Hepatocyte (in vitro differentiated cells): Measurements from ENCODE around the gene FRMPD3.

Experiments used
- EZH2 ChIP-seq: fragments of 200-600 bp; sonication (generic); IDR thresholded peaks from 2 replicates; pipeline ENCODE4 v1.6.1; 2016; ENCODE audit warnings: antibody characterized with exemption, mild to moderate bottlenecking, borderline replicate concordance
- TF ChIP-seq, protein P1 (sequence below): fragments of 200-600 bp; sonication (generic); IDR thresholded peaks from 2 replicates; pipeline ENCODE4 v1.5.1; 2016; ENCODE audit warnings: antibody characterized with exemption, mild to moderate bottlenecking; ENCODE audit not compliant: poor library complexity

DNA sequence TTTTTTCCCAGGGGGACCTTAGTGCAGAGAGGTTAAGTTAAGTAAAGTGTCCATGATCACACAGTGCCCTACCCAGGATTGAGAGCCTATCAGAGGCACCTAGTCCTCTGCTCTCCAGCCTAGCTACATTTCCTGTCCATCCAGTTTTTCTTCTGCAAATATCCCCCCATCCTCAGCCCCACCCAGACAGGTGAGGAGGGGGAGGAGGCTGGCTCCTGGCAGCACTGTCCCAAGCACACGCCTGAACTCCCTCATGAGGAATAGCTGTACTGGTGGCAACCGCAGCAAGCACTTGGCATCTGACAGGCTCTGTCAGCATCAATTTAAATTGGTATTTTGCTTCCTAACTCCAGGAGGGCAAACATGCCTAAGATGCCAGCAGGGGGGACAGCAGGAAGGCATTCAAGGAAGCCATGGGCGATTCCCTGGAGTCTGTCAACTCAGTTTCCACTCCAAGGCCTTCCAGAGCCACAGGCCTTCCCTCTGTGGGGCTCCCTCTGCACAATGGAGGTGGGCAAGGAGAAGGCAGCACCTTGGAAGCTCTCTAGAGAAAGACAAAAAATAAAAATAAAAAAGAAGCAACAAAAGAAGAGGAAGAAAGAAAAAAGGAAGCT lies 6.4 kb upstream of the FRMPD3 start:
- TF ChIP-seq, protein P1, sequence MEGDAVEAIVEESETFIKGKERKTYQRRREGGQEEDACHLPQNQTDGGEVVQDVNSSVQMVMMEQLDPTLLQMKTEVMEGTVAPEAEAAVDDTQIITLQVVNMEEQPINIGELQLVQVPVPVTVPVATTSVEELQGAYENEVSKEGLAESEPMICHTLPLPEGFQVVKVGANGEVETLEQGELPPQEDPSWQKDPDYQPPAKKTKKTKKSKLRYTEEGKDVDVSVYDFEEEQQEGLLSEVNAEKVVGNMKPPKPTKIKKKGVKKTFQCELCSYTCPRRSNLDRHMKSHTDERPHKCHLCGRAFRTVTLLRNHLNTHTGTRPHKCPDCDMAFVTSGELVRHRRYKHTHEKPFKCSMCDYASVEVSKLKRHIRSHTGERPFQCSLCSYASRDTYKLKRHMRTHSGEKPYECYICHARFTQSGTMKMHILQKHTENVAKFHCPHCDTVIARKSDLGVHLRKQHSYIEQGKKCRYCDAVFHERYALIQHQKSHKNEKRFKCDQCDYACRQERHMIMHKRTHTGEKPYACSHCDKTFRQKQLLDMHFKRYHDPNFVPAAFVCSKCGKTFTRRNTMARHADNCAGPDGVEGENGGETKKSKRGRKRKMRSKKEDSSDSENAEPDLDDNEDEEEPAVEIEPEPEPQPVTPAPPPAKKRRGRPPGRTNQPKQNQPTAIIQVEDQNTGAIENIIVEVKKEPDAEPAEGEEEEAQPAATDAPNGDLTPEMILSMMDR, result no peak
- TF ChIP-seq EZH2, result no peak
